MG63 (cell line): ENCODE results near the gene PTPRD. TPM values are rescaled to one million over a fixed set of nuclear protein-coding genes. Genes with fewer than 3 reads are reported as not detected.

Experiments used
- DNase-seq: peaks from one replicate; pipeline ENCODE4 v3.0.0-alpha.2; 2020
- H3K27me3 ChIP-seq: fragments of 250-450 bp; sonication (Bioruptor Pico); 2 replicates; pipeline ENCODE4 v1.5.1; 2020; ENCODE audit warnings: mild to moderate bottlenecking, moderate library complexity
- H3K36me3 ChIP-seq: fragments of 250-450 bp; sonication (Bioruptor Pico); 2 replicates; pipeline ENCODE4 v1.5.1; 2020; ENCODE audit warnings: mild to moderate bottlenecking, moderate library complexity
- H3K4me3 ChIP-seq: fragments of 250-450 bp; sonication (Bioruptor Pico); 2 replicates; pipeline ENCODE4 v1.5.1; 2020; ENCODE audit warnings: mild to moderate bottlenecking, moderate library complexity
- H3K9me3 ChIP-seq: fragments of 250-450 bp; sonication (Bioruptor Pico); 2 replicates; pipeline ENCODE4 v1.5.1; 2020; ENCODE audit warnings: mild to moderate bottlenecking, moderate library complexity
- total RNA-seq: library from RNA; depleted of rRNA; stranded (reverse); fragments of >200 nt; shearing (Covaris generic); gene quantifications from 2 replicates; pipeline ENCODE4 v1.2.3, GENCODE V29; 2014; ENCODE audit warnings: low replicate concordance

The PTPRD gene
- total RNA-seq, 1 experiment from 2014 or later, result not detected

DNA sequence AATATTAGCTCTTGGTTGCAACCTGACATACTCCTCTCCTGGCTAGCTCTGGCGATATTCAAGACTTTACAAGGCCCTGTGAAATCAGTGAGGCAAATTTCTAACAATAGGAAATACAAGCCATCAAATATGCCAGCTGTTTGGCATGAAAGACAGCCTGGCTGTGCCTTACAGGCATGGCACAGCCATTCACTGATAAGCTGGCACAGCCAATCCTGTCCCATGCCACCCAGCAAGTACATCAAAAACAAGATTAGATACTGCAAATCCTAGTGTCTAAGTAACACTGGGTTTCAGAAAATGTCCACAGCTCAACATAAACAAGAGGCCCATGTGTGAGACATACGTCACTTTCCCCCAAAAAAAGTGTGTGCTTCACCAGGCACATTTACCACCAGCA is 1767.4 kb downstream of the PTPRD start:
- H3K4me3 ChIP-seq, result no peak overlapping the region
- no peak for DNase-seq

DNA sequence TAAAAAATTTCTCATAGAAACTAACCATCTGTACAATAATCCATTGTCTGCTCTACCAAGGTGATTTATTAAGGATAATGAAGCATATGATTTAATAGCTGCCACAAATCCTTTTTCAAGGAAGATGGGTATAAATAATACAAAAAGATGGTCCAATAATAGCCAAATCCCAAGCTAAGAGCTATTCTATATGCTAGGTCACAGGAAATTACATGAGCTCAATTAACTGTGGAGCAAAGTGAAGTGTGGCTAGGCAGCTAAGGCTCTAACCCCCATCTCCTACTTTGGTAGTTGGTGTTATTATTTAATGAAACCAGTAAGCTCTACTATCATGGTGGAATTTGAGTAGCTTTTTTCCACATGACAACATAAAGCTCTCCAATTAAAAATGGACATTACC is 1768.3 kb downstream of the PTPRD start:
- Histone ChIP-seq H3K4me3 (no peak overlapping the region), H3K9me3 (no peaks in the 10 kb centered on the region), H3K27me3 (no peaks in the 10 kb centered on the region), H3K36me3 (no peaks in the 10 kb centered on the region)
- DNase-seq, result no peak

More for the DNA sequence above, 1767.4 kb downstream of the PTPRD start:
- Histone ChIP-seq H3K27me3 (no peaks in the 10 kb centered on the region), H3K36me3 (no peaks in the 10 kb centered on the region), H3K9me3 (no peaks in the 10 kb centered on the region)

DNA sequence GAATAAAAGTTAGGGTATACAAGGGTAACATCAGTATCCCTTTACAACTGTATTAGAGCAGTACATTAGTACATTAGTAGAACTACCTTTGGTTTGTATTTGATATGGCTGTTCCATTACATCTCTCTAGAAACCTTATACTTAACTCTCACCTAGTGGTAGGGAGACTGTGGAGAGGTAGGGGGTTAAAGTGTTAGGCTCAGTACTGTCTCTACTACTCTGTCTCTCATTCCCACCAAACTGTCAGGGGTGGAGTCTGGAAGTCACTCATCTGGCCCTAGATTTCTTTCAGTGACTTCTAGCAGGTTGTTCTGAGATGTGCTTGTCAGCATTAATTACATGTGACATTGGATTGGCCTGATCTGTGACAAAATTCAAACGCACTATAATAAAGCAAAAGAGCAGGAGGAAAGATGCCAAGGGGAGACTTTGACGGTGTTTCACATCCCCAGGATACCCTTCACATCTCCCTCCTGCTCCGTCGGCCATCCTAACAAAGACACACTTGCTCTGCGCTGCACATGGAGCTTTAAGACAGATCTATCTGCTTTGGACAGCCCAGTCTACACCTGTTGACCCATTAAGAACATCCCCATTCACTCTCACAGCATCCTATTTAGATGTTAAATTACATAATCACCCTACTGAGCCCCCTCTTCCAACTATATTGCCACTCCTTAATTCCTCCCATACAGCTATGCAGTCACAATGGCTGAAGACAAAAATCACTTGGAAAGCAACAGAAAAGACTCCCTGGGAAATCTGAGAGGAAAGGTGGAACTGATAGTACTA is 1770.2 kb downstream of the PTPRD start:
- Histone ChIP-seq H3K36me3 (no peaks in the 10 kb centered on the region), H3K4me3 (no peak overlapping the region), H3K9me3 (no peaks in the 10 kb centered on the region), H3K27me3 (no peaks in the 10 kb centered on the region)
- no peak for DNase-seq

DNA sequence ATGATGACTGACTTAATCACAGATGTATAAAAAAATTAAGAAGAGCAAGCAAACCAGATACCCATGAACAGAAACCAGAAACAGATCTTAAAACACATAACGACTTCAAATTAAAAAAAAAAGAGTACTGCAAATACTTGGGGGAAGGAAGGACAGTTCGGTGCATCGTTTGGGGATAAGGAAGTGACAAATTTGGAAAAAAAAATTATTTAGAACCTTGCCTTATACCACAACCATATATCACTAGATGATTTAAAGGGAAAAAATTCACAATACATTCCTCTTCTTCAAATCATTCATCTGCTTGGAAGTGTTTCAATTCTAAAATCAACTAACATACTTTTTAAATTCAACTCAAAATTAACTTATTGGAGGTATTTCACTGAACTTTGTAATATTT is 1774.7 kb downstream of the PTPRD start:
- Histone ChIP-seq H3K9me3 (no peaks in the 10 kb centered on the region), H3K27me3 (no peaks in the 10 kb centered on the region), H3K4me3 (no peak overlapping the region), H3K36me3 (no peaks in the 10 kb centered on the region)
- DNase-seq, result no peak

DNA sequence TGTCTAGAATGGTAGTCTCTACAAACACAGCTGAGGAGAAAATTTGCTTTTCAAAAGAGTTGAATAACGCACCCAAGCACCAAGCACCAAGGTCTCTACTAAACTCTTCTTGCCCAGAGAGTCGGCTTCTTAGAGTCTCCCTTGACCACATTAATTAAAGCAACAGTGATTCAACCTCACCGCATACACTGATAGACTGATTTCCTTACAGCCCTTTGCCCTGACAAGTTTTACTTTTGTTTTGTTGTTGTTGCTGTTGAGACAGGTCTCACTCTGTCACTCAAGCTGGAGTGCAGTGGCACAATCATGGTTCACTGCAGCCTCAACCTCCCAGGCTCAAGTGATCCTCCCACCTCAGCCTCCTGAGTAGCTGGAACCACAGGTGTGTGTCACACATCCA is 1777.5 kb downstream of the PTPRD start:
- Histone ChIP-seq H3K36me3 (no peaks in the 10 kb centered on the region), H3K4me3 (no peak overlapping the region), H3K9me3 (no peaks in the 10 kb centered on the region), H3K27me3 (no peaks in the 10 kb centered on the region)
- DNase-seq, result no peak

DNA sequence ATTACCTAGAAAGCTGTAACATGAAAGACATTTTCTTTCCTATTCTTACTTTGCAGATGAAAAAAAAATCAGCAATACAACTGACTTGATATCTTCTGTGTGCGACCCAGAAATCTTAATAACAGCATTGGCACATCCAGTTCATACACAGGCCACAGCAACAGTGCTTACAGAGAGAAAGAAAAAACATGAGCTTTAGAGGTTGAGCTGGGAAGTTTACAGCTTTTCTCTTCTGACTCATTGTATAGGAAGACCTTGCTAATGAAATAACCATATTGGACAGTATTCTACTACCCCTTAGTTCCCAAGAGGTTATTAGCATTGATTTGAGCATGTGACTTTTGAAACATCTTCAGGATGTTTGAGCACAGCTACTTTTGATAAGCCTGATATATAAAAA is 1779.8 kb downstream of the PTPRD start:
- Histone ChIP-seq H3K9me3 (no peaks in the 10 kb centered on the region), H3K36me3 (no peaks in the 10 kb centered on the region), H3K27me3 (no peaks in the 10 kb centered on the region), H3K4me3 (no peak overlapping the region)
- no peak for DNase-seq

DNA sequence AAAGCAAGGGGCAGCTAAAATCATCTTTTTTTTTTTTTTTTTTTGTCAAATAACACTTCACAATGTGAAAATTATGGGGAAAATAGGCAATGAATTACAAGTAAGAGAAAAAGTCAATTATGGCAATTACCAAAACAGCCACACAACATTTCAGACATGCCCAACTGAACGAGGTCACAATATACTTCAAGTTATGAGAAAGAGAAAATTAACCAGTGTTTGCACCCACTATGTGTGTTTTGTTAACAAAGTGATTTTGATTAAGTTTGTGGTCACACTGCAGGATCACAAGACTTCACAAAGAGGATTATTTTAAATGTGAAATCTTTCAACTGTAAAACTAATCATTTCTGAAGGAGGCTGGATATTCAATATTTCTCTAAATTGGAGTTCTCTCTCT is 1780.4 kb downstream of the PTPRD start:
- no peak for DNase-seq
- no peak overlapping the region for H3K4me3 ChIP-seq
- no peaks in the 10 kb centered on the region for H3K9me3 ChIP-seq
- no peaks in the 10 kb centered on the region for H3K36me3 ChIP-seq
- no peaks in the 10 kb centered on the region for H3K27me3 ChIP-seq

DNA sequence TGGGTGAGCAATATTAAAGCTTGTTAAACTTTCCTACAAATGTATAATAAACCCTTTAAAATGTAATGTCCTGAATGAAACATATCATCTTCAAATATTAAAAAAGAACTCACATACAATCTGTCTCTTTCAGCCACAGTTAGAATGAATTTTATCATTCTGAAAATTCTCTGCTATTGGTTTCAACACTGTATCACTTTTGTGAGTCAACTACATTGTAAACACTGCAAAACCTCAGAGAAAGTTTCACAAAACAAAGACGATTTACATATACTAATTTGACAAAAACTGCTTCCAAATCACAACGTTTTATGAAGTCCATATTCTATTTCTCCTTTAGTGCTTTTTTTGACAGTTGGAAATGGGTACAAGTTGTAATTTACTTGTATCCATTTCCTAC is 1781.2 kb downstream of the PTPRD start:
- Histone ChIP-seq H3K36me3 (no peaks in the 10 kb centered on the region), H3K27me3 (no peaks in the 10 kb centered on the region), H3K9me3 (no peaks in the 10 kb centered on the region), H3K4me3 (no peak overlapping the region)
- DNase-seq, result no peak

DNA sequence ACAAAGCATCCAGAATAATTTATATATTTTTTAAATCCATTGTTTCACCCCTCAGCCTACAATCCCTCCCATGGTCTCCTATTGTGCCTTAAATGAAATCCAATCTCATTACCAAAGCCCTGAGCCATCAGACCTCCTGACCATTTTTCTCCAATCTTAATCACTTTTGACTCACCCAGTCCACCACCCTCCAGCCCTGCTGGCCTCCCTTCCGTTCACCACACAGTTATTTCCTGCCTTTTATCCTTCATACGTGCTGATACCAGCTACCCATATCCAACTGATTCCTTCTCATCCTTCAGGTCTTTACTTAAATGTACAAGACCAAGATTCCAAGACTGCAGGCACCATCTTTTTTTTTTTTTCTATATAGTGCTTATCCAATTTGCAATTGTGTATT is 1786.5 kb downstream of the PTPRD start:
- H3K4me3 ChIP-seq, result no peak overlapping the region
- no peaks in the 10 kb centered on the region for H3K27me3 ChIP-seq
- H3K9me3 ChIP-seq, result no peaks in the 10 kb centered on the region
- no peak for DNase-seq
- H3K36me3 ChIP-seq, result no peaks in the 10 kb centered on the region

DNA sequence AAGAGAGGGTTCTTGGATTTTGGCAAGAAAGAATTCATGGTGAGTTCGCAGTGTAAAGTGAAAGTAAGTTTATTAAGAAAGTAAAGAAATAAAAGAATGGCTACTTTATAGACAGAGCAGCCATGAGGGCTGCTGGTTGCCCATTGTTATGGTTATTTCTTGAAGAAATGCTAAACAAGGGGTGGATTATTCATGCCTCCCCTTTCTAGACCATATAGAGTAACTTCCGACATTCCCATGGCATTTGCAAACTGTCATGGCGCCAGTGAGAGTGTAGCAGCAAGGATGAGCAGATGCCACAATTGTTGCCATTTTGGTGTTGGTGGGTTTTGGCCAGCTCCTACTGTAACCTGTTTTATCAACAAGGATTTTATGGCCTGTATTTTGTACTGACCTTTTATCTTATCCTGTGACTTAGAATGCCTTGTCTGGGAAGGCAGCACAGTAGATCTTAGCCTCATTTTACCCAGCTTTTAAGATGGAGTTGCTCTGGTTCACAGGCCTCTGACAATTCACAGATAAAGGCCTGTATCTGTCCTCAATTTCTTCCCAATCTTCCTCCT is 1787.1 kb downstream of the PTPRD start:
- DNase-seq, result no peak
- Histone ChIP-seq H3K9me3 (no peaks in the 10 kb centered on the region), H3K27me3 (no peaks in the 10 kb centered on the region), H3K36me3 (no peaks in the 10 kb centered on the region), H3K4me3 (no peak overlapping the region)

DNA sequence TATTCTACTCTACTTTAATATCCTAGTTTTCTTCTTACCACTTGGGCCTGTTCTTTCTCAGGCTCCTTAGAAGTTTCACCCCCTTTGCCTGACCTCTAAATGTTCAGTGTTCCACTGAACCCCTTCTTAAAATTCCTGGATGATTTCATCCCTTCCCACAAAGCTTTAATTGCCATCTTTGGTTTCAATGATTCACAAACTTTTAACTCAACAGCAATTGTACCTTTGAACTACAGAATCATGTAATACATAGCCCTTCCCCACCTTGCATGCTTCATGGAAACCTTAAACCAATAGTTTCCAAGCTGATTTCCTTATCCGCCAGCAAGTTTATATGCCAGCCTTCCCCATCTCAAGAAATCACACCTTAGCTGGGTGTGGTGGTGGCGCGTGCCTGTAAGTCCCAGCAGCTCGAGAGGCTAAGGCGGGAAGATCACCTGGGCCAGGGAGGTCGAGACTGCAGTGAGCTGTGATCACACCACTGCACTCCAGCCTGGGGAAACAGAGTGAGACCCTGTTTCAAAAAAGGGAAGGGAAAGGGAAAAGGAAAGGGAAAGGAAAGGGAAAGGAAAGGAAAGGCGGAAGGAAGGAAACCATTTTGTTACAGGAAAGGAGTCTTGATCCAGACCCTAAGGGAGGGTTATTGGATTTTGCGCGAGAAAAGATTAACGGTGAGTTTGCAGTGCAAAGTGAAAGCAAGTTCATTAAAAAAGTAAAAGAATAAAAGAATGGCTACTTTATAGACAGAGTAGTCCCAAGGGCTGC is 1789.5 kb downstream of the PTPRD start:
- H3K36me3 ChIP-seq, result no peaks in the 10 kb centered on the region
- no peak for DNase-seq
- no peaks in the 10 kb centered on the region for H3K9me3 ChIP-seq
- no peaks in the 10 kb centered on the region for H3K27me3 ChIP-seq
- H3K4me3 ChIP-seq, result no peak overlapping the region

DNA sequence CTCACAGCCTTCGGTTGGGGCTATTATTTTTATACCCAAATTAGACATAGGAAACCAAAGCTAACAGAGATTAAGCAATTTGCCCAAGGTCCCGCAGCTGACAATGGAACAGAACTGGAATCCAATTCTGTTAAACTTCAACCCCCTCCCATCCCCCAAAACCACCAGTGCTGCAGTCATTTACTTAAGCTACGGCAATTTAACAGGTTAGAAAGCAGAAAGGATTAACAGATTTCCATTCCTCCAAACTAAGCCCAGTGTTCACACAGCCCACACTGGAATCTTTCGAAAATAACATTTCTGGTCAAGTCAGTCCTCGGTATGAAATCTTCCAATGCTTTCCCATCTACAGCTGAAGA is 1790.2 kb downstream of the PTPRD start:
- H3K4me3 ChIP-seq, result no peak overlapping the region
- no peaks in the 10 kb centered on the region for H3K9me3 ChIP-seq
- no peak for DNase-seq
- H3K36me3 ChIP-seq, result no peaks in the 10 kb centered on the region
- H3K27me3 ChIP-seq, result no peaks in the 10 kb centered on the region

DNA sequence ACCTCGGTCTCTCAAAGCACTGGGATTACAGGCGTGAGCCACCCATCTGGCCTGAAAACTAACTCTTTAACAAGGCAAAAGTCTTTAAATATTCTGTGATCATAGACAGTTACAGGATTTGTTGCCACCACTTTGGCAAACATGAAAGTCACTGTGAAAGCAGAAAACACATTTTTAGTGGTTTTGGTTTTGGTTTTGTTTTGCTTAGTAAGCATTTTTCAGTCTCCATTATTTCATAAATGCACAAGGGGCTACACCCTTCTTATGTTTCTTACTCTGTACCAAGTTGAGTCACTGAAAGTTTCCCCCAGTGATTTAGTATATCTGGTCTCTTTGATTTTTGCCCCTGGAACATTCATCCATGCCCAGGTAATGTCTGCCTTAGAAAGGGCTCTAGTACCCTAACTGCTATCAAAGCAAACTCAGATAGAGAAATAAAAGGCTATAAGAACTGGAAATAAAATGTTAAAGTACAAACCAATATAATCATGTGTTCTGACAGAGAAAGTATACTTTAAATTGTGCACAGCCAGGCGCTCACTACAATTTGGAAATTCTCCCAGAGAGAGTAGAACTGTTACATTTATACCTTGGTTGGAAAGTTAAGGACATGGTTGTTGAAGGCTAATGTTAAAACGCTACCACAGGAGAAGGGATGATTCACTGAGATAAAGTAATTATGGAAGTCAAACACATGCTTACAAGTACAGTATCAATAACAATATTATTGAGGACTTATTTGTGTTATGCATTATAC is 1790.7 kb downstream of the PTPRD start:
- Histone ChIP-seq H3K27me3 (no peaks in the 10 kb centered on the region), H3K36me3 (no peaks in the 10 kb centered on the region), H3K9me3 (no peaks in the 10 kb centered on the region), H3K4me3 (no peak overlapping the region)
- no peak for DNase-seq

DNA sequence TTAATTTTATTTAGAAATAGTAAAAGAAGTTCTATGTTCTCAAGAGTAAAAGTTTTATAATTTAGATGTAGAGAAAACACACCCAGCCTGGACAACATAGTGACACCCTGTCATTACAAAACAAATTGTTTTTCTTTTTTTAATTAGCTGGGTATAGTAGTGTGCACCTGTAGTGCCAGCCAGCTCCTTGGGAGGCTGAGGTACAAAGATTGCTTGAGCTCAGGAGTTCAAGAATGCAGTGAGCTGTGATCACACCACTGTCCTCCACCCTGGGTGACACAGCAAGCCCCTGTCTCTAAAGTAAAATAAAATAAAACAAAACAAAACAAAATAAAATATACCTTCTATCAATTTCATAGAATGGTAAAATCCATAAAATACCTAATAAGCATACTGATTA is 1795.5 kb downstream of the PTPRD start:
- Histone ChIP-seq H3K27me3 (no peaks in the 10 kb centered on the region), H3K9me3 (no peaks in the 10 kb centered on the region), H3K4me3 (no peak overlapping the region), H3K36me3 (no peaks in the 10 kb centered on the region)
- no peak for DNase-seq

DNA sequence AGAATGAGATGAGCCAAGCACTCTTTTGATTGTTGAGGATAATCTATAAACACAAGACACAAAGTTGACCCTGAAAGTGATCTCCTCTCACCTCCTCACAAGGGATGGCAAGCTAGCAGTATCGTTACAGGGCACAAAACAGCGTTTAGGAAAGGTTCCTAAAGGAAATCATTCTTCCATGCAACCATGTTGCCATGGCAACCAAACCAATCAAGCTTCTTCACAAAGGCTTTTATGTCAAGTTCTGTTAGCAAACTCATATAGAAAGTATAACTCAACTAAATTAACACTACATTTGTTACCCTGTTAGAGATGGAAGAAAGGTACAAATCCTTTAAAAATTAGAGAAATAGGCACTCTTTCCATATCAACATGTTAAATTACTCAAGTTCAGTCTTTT is 1796.4 kb downstream of the PTPRD start:
- H3K4me3 ChIP-seq, result no peak overlapping the region
- no peak for DNase-seq
- H3K9me3 ChIP-seq, result no peaks in the 10 kb centered on the region
- no peaks in the 10 kb centered on the region for H3K36me3 ChIP-seq
- H3K27me3 ChIP-seq, result no peaks in the 10 kb centered on the region

DNA sequence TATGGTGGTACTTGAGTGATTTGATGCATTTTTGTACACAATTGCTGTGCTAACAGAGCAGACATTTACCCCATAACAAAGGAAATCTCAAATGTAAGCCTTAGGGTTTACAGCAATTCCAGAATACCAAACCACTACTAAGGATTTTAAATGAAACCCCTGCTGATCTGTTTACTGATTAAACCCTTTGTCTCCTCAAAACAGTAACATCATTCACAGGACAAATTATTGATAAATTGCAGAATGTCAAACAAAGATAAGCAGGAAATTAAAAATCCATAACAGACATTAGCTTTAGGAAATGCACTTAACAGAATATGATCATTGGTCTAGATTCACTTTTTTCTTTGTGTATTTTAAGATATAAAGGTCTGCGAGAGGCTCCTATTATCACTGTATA is 1796.9 kb downstream of the PTPRD start:
- no peak overlapping the region for H3K4me3 ChIP-seq
- H3K36me3 ChIP-seq, result no peaks in the 10 kb centered on the region
- DNase-seq, result no peak
- H3K27me3 ChIP-seq, result no peaks in the 10 kb centered on the region
- H3K9me3 ChIP-seq, result no peaks in the 10 kb centered on the region

DNA sequence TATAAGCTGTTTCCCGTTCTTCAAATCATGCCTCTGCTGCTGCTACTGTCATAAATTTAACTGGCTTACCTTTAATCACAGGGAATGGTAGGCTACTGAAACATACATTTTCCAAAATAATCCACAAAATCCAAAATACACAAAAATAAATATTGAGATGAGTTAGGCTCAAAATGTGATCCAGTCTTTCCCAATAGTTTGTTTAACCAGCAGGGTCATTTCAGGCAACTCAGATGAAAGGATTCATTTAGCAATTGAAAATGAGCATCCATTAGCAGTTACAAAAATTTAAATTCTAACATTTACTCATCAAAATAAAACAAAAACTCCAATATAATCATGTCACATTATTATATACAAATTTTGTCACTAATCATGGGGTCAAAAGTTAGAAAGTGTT is 1797.6 kb downstream of the PTPRD start:
- no peak overlapping the region for H3K4me3 ChIP-seq
- no peaks in the 10 kb centered on the region for H3K27me3 ChIP-seq
- H3K36me3 ChIP-seq, result no peaks in the 10 kb centered on the region
- no peak for DNase-seq
- H3K9me3 ChIP-seq, result no peaks in the 10 kb centered on the region
